HepG2 (cell line): ENCODE data around the gene TULP4. TPM values are rescaled to one million over a fixed set of nuclear protein-coding genes. Genes with fewer than 3 reads are reported as not detected.

ENCODE experiments used
- AHR ChIP-seq: IDR thresholded peaks from 2 replicates; pipeline ENCODE4 v1.6.1; 2018; ENCODE audit warnings: missing genetic modification reagents, missing compliant biosample characterization
- BHLHE40 ChIP-seq: IDR thresholded peaks from 2 replicates; pipeline ENCODE4 v1.6.1; 2011; ENCODE audit warnings: low read length, improper control_type of control experiment
- CCAR2 ChIP-seq: fragments of 200-400 bp; formaldehyde crosslinking; optimal IDR thresholded peaks from 2 replicates; pipeline ENCODE3; 2018; ENCODE audit warnings: low read depth, mild to moderate bottlenecking, low read length, moderate library complexity
- FOXC1 ChIP-seq: sonication (generic); formaldehyde crosslinking; IDR thresholded peaks from 2 replicates; pipeline ENCODE4 v1.8.0; 2022; ENCODE audit warnings: mild to moderate bottlenecking, missing genetic modification reagents, borderline replicate concordance
- HNF4G ChIP-seq, 2 experiments: sonication (generic) in 1 of 2; formaldehyde crosslinking in 1 of 2; IDR thresholded peaks; 2 replicates each; pipeline versions ENCODE4 v1.4.0 to v1.6.1; 2011 to 2020; ENCODE audit warnings: borderline replicate concordance in 2 of 2, low read depth in 2 of 2, mild to moderate bottlenecking in 2 of 2, low read length in 1 of 2, missing genetic modification reagents in 1 of 2, moderate library complexity in 1 of 2
- HNRNPLL ChIP-seq: fragments of 200-400 bp; formaldehyde crosslinking; IDR thresholded peaks from 2 replicates; pipeline ENCODE4 v1.6.1; 2017; ENCODE audit warnings: mild to moderate bottlenecking, low read depth, low read length; ENCODE audit not compliant: poor library complexity, severe bottlenecking
- HOXD1 ChIP-seq: sonication (generic); formaldehyde crosslinking; IDR thresholded peaks from 2 replicates; pipeline ENCODE4 v1.5.0; 2020; ENCODE audit warnings: missing genetic modification reagents
- KDM2A ChIP-seq: sonication (generic); formaldehyde crosslinking; IDR thresholded peaks from 2 replicates; pipeline ENCODE4 v1.4.0; 2020; ENCODE audit warnings: low read depth, missing genetic modification reagents, borderline replicate concordance
- KDM6A ChIP-seq: IDR thresholded peaks from 2 replicates; pipeline ENCODE4 v1.6.1; 2016; ENCODE audit warnings: low read depth
- KLF12 ChIP-seq: sonication (generic); formaldehyde crosslinking; IDR thresholded peaks from 2 replicates; pipeline ENCODE4 v1.4.0; 2020; ENCODE audit warnings: missing genetic modification reagents, borderline replicate concordance
- REPIN1 ChIP-seq: sonication (generic); formaldehyde crosslinking; IDR thresholded peaks from 2 replicates; pipeline ENCODE4 v1.8.0; 2022; ENCODE audit warnings: missing genetic modification reagents, low read depth, mild to moderate bottlenecking, borderline replicate concordance
- SALL1 ChIP-seq: sonication (generic); formaldehyde crosslinking; IDR thresholded peaks from 2 replicates; pipeline ENCODE4 v1.8.0; 2022; ENCODE audit warnings: mild to moderate bottlenecking, missing genetic modification reagents
- SMARCE1 ChIP-seq: fragments of 450-650 bp; IDR thresholded peaks from 2 replicates; pipeline ENCODE4 v1.6.1; 2017; ENCODE audit warnings: borderline replicate concordance
- SOX13 ChIP-seq, 3 experiments: fragments of 450-650 bp in 1 of 3; sonication (generic) in 1 of 3; formaldehyde crosslinking in 1 of 3; IDR thresholded peaks in 2 of 3; conservative IDR thresholded peaks in 1 of 3; 2 replicates each; pipeline versions ENCODE4 v1.5.0 to v1.6.1; 2016 to 2020; ENCODE audit warnings: antibody characterized with exemption in 1 of 3, mild to moderate bottlenecking in 1 of 3, missing compliant biosample characterization in 1 of 3, missing genetic modification reagents in 1 of 3, moderate library complexity in 1 of 3
- ZBTB38 ChIP-seq: sonication (generic); formaldehyde crosslinking; IDR thresholded peaks from 2 replicates; pipeline ENCODE4 v1.5.1; 2020; ENCODE audit warnings: mild to moderate bottlenecking, missing genetic modification reagents
- ZC3H13 ChIP-seq: sonication (generic); formaldehyde crosslinking; IDR thresholded peaks from 2 replicates; pipeline ENCODE4 v1.8.1; 2023; ENCODE audit warnings: mild to moderate bottlenecking, missing genetic modification reagents, moderate library complexity
- ZMYM4 ChIP-seq: sonication (generic); formaldehyde crosslinking; IDR thresholded peaks from 2 replicates; pipeline ENCODE4 v1.8.1; 2023; ENCODE audit warnings: mild to moderate bottlenecking, missing genetic modification reagents
- ZNF230 ChIP-seq: sonication (generic); formaldehyde crosslinking; IDR thresholded peaks from 2 replicates; pipeline ENCODE4 v1.4.0; 2020; ENCODE audit warnings: mild to moderate bottlenecking, missing genetic modification reagents
- ZNF317 ChIP-seq: sonication (generic); formaldehyde crosslinking; IDR thresholded peaks from 2 replicates; pipeline ENCODE4 v1.5.0; 2020; ENCODE audit warnings: mild to moderate bottlenecking, missing genetic modification reagents
- ZNF776 ChIP-seq: sonication (generic); formaldehyde crosslinking; IDR thresholded peaks from 2 replicates; pipeline ENCODE4 v1.4.0; 2020; ENCODE audit warnings: mild to moderate bottlenecking, missing genetic modification reagents
- ZNF891 ChIP-seq: sonication (generic); formaldehyde crosslinking; IDR thresholded peaks from 2 replicates; pipeline ENCODE4 v1.5.0; 2020; ENCODE audit warnings: mild to moderate bottlenecking, missing genetic modification reagents
- polyA plus RNA-seq, 8 experiments: library from polyadenylated mRNA; depleted of rRNA in 3 of 8; stranded (reverse) in 7 of 8; unstranded in 1 of 8; fragments of >200 nt; fragmentation: Illumina TruSeq in 4 of 8; extraction: Trizol in 4 of 8; gene quantifications; 2 replicates each; pipeline versions ENCODE4 v1.2.1 to v1.2.3, GENCODE V29; 2011 to 2016; ENCODE audit warnings: low read depth in 4 of 8, missing spikeins in 1 of 8, mixed read lengths in 1 of 8; ENCODE audit not compliant: insufficient read depth in 1 of 8
- total RNA-seq, 5 experiments: library from RNA; depleted of rRNA; stranded (reverse); fragments of >200 nt; fragmentation: Illumina TruSeq; extraction: Trizol; gene quantifications; 2 replicates each; pipeline ENCODE4 v1.2.3, GENCODE V29; 2016; ENCODE audit warnings: low read depth in 1 of 5
- TF ChIP-seq, protein P1 (sequence below): sonication (generic); formaldehyde crosslinking; IDR thresholded peaks from 2 replicates; pipeline ENCODE4 v1.4.0; 2020; ENCODE audit warnings: missing genetic modification reagents, low read depth, mild to moderate bottlenecking, borderline replicate concordance
- TF ChIP-seq, protein P2 (sequence below): IDR thresholded peaks from 2 replicates; pipeline ENCODE4 v1.6.1; 2016
- TF ChIP-seq, protein P3 (sequence below): sonication (generic); formaldehyde crosslinking; IDR thresholded peaks from 2 replicates; pipeline ENCODE4 v1.4.0; 2020; ENCODE audit warnings: missing genetic modification reagents

The TULP4 gene
- total and polyA plus RNA-seq, 2 of the 13 experiments (the other 11 are each of a cell fraction or from before 2014, with no cell fraction given), result 21.1 to 122 TPM

- TF ChIP-seq, protein P1, sequence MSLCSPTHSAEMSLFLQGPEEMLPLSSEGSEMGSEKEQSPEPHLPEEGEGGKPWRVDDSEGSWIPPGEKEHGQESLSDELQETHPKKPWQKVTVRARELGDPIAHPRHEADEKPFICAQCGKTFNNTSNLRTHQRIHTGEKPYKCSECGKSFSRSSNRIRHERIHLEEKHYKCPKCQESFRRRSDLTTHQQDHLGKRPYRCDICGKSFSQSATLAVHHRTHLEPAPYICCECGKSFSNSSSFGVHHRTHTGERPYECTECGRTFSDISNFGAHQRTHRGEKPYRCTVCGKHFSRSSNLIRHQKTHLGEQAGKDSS, result peak; percentile 80; the same call in 1 of the 2 replicates
- TF ChIP-seq ZNF891 (peak; percentile 41; the same call in 1 of the 2 replicates), KLF12 (CRISPR knock-in tag) (no peak), SOX13 (IDR thresholded peaks at IDR 0.05) (peak; percentile 74), SOX13 (CRISPR knock-in tag; conservative IDR thresholded peaks at IDR 0.05 in 1 of 2, IDR thresholded peaks at IDR 0.05 in 1 of 2) (peak in 1 of 2 experiments; percentile 99; a peak in 2 of 4 replicates), KDM6A (CRISPR knock-in tag) (peak; percentile 48; the same call in 1 of the 2 replicates), HNRNPLL (peak; percentile 41), SMARCE1 (no peak), HNF4G (IDR thresholded peaks at IDR 0.05; ENCODE audit: borderline replicate concordance, low read depth, low read length) (0 out of 2 replicates have a peak, but pooled peaks have one; percentile 22), HNF4G (CRISPR knock-in tag; IDR thresholded peaks at IDR 0.05; ENCODE audit: borderline replicate concordance, low read depth) (peak; percentile 55; the same call in 1 of the 2 replicates), ZNF317 (CRISPR knock-in tag) (0 out of 2 replicates have a peak, but pooled peaks have one; percentile 20), CCAR2 (no peak), BHLHE40 (peak; percentile 95), KDM2A (CRISPR knock-in tag) (peak; percentile 88), ZC3H13 (0 out of 2 replicates have a peak, but pooled peaks have one; percentile 56), HOXD1 (peak; percentile 24; the same call in 1 of the 2 replicates), FOXC1 (no peak; the same call in 1 of the 2 replicates), AHR (0 out of 2 replicates have a peak, but pooled peaks have one; percentile 69), ZBTB38 (CRISPR knock-in tag) (peak; percentile 100), ZMYM4 (peak; percentile 75), ZNF776 (CRISPR knock-in tag) (peak; percentile 8; the same call in 1 of the 2 replicates), ZNF230 (CRISPR knock-in tag) (0 out of 2 replicates have a peak, but pooled peaks have one; percentile 33), SALL1 (peak; percentile 96), REPIN1 (CRISPR knock-in tag) (peak; percentile 87; the same call in 1 of the 2 replicates)
- TF ChIP-seq, protein P2, sequence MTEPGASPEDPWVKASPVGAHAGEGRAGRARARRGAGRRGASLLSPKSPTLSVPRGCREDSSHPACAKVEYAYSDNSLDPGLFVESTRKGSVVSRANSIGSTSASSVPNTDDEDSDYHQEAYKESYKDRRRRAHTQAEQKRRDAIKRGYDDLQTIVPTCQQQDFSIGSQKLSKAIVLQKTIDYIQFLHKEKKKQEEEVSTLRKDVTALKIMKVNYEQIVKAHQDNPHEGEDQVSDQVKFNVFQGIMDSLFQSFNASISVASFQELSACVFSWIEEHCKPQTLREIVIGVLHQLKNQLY (CRISPR knock-in tag), result peak; percentile 97
- TF ChIP-seq, protein P3, sequence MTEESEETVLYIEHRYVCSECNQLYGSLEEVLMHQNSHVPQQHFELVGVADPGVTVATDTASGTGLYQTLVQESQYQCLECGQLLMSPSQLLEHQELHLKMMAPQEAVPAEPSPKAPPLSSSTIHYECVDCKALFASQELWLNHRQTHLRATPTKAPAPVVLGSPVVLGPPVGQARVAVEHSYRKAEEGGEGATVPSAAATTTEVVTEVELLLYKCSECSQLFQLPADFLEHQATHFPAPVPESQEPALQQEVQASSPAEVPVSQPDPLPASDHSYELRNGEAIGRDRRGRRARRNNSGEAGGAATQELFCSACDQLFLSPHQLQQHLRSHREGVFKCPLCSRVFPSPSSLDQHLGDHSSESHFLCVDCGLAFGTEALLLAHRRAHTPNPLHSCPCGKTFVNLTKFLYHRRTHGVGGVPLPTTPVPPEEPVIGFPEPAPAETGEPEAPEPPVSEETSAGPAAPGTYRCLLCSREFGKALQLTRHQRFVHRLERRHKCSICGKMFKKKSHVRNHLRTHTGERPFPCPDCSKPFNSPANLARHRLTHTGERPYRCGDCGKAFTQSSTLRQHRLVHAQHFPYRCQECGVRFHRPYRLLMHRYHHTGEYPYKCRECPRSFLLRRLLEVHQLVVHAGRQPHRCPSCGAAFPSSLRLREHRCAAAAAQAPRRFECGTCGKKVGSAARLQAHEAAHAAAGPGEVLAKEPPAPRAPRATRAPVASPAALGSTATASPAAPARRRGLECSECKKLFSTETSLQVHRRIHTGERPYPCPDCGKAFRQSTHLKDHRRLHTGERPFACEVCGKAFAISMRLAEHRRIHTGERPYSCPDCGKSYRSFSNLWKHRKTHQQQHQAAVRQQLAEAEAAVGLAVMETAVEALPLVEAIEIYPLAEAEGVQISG (CRISPR knock-in tag), result peak; percentile 78
These were observed 233.0 kb downstream of the TULP4 start (continued) for GRCh38 chr6:158545043-158545966.
